Non-pigmented ciliary epithelial cell (primary cell): Measurements from ENCODE around the gene RDX.

Source experiments
- DNase-seq: peaks from one replicate; pipeline ENCODE4 v3.0.0-alpha.2; 2010; ENCODE audit warnings: low read depth

RDX gene

GRCh38 chr11:110172468-110173065, 123.8 kb downstream of the RDX start:
- DNase-seq: no peak

GRCh38 chr11:110169738-110170137, 126.7 kb downstream of the RDX start:
- DNase-seq: no peak

GRCh38 chr11:110168033-110168803, 128.2 kb downstream of the RDX start:
- no peak for DNase-seq

DNA sequence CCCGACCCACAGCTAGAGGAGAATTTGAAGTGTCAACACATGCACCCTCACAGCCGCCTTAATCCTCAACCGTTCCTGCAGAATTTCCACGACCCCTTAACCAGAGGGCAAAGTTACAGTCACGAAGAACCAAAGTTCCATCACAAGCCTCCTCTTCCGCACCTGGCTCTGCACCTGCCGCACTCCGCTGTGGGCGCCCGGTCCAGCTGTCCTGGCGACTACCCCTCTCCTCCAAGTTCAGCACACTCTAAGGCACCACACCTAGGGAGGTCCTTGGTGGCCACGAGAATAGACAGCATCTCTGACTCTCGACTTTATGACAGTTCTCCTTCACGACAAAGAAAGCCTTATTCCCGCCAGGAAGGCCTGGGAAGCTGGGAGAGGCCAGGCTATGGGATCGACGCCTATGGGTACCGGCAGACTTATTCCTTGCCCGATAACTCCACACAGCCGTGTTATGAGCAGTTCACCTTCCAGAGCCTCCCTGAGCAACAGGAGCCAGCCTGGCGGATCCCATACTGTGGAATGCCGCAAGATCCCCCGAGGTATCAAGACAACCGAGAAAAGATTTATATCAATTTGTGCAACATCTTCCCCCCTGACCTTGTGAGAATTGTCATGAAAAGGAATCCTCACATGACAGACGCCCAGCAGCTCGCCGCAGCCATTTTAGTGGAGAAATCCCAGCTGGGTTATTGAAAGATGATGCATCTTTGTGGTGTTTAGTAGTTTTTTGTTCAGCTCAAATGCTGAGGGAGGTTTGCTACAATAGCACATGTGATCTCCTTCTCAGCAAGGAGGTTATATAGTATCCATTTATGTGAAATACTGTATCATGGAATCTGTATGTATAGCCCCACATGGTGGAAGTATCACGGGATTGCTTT, 131.1 kb downstream of the RDX start:
- no peak for DNase-seq

DNA sequence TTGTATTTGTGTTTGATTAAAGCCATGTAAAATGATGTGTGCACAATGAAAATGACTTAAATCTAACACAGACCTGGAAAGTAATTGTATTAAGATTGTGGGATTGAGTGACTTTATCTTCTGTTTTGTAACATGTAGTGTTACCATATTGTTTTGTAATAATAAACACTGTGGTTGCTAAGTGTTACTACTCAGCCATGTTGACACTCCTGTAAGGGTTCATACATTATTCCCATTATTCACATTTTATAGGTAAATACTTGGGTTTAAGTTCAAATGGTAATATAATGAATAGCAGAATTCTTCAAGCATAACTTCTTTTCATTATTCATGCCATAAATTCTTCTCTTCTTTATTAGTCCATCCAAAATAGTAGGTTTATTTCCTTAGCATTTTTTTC, 134.2 kb downstream of the RDX start:
- DNase-seq: no peak

GRCh38 chr11:110161061-110161460, 135.4 kb downstream of the RDX start:
- DNase-seq: no peak

DNA sequence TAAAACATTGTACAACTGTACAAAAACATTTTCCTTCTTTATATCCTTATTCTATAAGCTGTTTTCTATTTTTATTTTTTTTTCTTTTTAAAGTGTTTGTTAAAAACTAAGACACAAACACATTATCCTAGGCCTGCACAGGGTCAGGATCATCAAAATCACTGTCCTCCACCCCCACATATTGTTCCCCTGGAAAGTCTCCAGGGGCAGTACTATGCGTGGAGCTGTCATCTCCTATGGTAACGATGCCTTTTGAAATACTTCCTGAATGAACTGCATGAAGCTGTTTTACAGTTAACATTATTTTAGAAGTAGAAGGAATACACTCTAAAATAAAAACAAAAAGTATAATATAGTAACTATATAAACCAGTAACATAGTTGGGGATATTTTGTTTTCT, 136.0 kb downstream of the RDX start:
- no peak for DNase-seq

DNA sequence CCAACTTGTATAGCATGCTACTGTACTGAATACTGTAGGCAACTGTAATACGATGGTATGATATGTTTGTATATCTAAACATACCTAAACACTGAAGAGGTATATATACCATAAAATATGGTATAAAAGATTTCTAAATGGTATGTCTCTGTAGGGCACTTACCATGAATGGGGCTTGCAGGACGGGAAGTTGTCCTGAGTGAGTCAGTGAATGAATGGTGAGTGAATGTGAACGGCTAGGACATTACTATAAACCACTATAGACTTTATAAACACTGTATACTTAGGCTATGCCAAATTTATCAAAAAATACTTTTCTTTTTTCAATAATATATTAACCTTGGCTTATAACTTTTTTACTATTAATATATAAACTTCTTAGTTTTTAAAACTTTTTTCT, 136.4 kb downstream of the RDX start:
- DNase-seq: no peak

- DNase-seq: no peak
Observed at GRCh38 chr11:110159476-110159875, 136.9 kb downstream of the RDX start.

- DNase-seq: no peak
Observed at GRCh38 chr11:110158317-110159200, 137.9 kb downstream of the RDX start.

GRCh38 chr11:110156503-110156902, 139.9 kb downstream of the RDX start:
- DNase-seq: no peak

- DNase-seq: no peak
Observed at GRCh38 chr11:110153474-110153873, 142.9 kb downstream of the RDX start.

- DNase-seq: no peak
Observed at GRCh38 chr11:110152199-110152598, 144.2 kb downstream of the RDX start.

DNA sequence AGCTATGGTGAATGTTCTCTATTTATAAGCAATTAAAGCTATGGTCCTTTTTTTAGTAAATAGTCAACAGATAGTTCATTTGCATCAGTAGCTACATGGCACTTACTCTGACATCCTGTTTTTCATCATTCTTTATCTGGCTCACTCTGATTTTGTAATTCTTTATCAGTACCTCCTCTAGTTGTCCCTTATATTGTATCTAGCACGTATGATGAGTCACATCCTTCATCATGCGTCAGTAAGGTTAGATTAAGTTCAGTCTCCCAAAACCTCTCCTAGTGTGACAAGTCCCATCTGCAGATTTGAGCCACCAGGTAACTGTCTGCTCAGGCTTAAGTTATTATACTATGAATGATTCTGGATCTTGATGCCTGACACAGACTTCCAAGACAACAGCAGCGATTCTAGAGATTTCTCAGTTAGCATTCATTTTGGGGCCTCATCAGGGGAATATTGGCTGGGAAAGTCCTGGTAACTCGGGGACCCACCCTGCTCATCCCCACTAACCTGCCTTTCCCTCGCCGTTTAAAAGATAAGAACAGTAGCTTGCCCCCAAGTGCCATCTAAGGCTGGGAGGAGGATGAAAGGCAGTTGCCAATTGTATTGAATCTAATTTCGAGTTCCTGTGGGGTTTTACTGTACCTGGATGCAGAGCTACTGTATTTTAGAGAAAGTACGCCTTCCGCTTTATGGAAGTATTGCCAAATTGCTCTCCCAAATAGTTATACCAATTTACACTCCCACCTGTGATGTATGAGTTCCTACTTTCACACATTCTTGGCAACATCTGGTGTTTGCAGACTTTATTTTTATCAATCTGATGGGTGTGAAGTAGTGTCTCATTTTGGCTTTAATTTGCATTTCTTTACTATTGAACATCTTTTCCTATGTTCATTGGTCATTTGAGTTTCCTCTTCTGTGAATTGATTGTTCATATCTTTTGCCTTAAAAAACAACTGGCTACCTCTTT, 147.4 kb downstream of the RDX start:
- DNase-seq: peak; percentile 82

DNA sequence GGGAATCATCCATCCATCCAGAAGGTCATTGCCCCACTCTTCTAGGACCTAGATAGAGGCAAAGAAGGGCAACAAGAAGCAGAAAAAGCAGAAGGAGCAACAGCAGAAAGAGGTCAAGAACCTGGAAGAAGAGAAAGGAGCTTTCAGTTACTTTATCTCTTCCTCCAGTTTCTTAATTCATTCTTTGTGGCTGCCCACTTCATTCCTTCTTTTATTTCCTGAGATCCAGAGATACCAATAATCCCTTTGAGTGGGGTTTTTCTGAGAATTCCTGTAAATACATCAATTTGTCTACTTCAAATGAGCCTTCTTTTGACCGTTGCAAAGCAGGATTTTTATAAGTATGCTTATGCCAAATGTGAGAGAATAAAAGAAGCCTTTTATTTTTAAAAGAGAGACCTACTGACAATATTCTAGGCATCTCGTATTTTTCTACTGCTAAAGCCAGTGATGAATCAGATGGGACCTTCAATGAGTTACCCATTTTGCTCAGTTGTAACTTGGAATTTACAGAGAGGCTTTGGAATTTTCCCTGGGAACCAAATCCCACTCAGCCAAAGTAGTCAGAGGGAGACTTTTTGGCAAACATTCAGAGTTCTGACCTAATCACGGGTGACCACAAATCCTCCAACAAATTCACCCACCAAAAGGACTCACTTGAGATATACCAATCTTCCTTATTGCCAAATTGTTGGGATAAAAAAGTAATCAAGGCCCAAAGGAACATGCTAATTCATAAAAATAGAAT, 148.3 kb downstream of the RDX start:
- DNase-seq: peak; percentile 82

- DNase-seq: no peak
Observed at GRCh38 chr11:110141812-110142211, 154.6 kb downstream of the RDX start.

GRCh38 chr11:110134110-110134509, 162.3 kb downstream of the RDX start:
- DNase-seq: no peak

GRCh38 chr11:110133160-110133559, 163.3 kb downstream of the RDX start:
- DNase-seq: no peak

GRCh38 chr11:110131386-110132123, 164.9 kb downstream of the RDX start:
- no peak for DNase-seq
